Peyer's patch (tissue), 4 donors: ENCODE results near the gene STAG2. TPM values are rescaled to one million over a fixed set of nuclear protein-coding genes. Genes with fewer than 3 reads are reported as not detected.
"Not testable (repeated sequence)": the region's sequence is repeated elsewhere in the genome, so short reads cannot be mapped to it uniquely, and the experiment has no call there.

Source experiments
- DNase-seq, 3 donors: peaks; one replicate each; pipeline ENCODE4 v3.0.0-alpha.2; 2017 to 2019
- H3K27ac ChIP-seq, 4 donors: fragments of 200-600 bp; sonication (generic); one replicate each; pipeline ENCODE4 v1.5.1; 2016 to 2019
- H3K27me3 ChIP-seq, 2 donors: fragments of 200-600 bp; sonication (generic); one replicate each; pipeline ENCODE4 v1.5.1; 2019
- H3K36me3 ChIP-seq, 3 donors: fragments of 200-600 bp; sonication (generic); one replicate each; pipeline ENCODE4 v1.5.1; 2016 to 2019
- H3K4me1 ChIP-seq, 4 donors: fragments of 200-600 bp; sonication (generic); one replicate each; pipeline ENCODE4 v1.5.1; 2016 to 2019
- H3K4me3 ChIP-seq, 4 donors: fragments of 200-600 bp; sonication (generic); 1 replicate in 3 of 4; 2 replicates in 1 of 4; pipeline ENCODE4 v1.5.1; 2016 to 2019; ENCODE audit warnings: mild to moderate bottlenecking in 1 of 4
- H3K9me3 ChIP-seq, 4 donors: fragments of 200-600 bp; sonication (generic); one replicate each; pipeline ENCODE4 v1.5.1; 2016 to 2019; ENCODE audit warnings: mild to moderate bottlenecking in 1 of 4
- CTCF ChIP-seq, 6 experiments: fragments of 450-650 bp in 4 of 6; fragments of 200-600 bp in 2 of 6; sonication (generic) in 1 of 6; IDR thresholded peaks; one replicate each; pipeline ENCODE4 v1.5.1; 2017 to 2019; ENCODE audit warnings: antibody characterized with exemption in 6 of 6, mild to moderate bottlenecking in 3 of 6, moderate library complexity in 1 of 6
- POLR2A ChIP-seq, 2 donors: fragments of 450-650 bp; IDR thresholded peaks; one replicate each; pipeline ENCODE4 v1.5.1; 2017; ENCODE audit warnings: antibody characterized with exemption in 2 of 2, mild to moderate bottlenecking in 2 of 2, moderate library complexity in 2 of 2
- total RNA-seq, 4 donors: library from RNA; depleted of rRNA; stranded (reverse); fragments of >200 nt; gene quantifications; one replicate each; pipeline ENCODE4 v1.1.0, GENCODE V29; 2016

STAG2 gene
- total RNA-seq, 4 donors from 2014 or later: 39.6 to 83.3 (median 54.0) TPM

- TF ChIP-seq POLR2A (IDR thresholded peaks at IDR 0.05) (no peak), CTCF (IDR thresholded peaks at IDR 0.05) (no peak)
- Histone ChIP-seq H3K27me3 (no peaks in the 10 kb centered on the region), H3K9me3 (no peaks in the 10 kb centered on the region), H3K4me1 (no peaks in the 10 kb centered on the region), H3K36me3 (no peaks in the 10 kb centered on the region), H3K27ac (no peak overlapping the region), H3K4me3 (no peak overlapping the region)
- no peak for DNase-seq
Measured at GRCh38 chrX:124113621-124114600, 152.4 kb downstream of the STAG2 start.

- TF ChIP-seq CTCF (IDR thresholded peaks at IDR 0.05) (no peak), POLR2A (IDR thresholded peaks at IDR 0.05) (no peak)
- H3K27me3 ChIP-seq: no peaks in the 10 kb centered on the region
- no peaks in the 10 kb centered on the region for H3K9me3 ChIP-seq
- H3K4me3 ChIP-seq: no peak overlapping the region
- no peak overlapping the region for H3K27ac ChIP-seq
- DNase-seq: no peak
- no peaks in the 10 kb centered on the region for H3K36me3 ChIP-seq
- no peaks in the 10 kb centered on the region for H3K4me1 ChIP-seq
Measured at GRCh38 chrX:124117325-124117724, 155.8 kb downstream of the STAG2 start.

- Histone ChIP-seq H3K27ac (no peak overlapping the region), H3K4me1 (no peaks in the 10 kb centered on the region), H3K4me3 (no peak overlapping the region), H3K9me3 (no peaks in the 10 kb centered on the region), H3K36me3 (no peaks in the 10 kb centered on the region), H3K27me3 (no peaks in the 10 kb centered on the region)
- no peak for TF ChIP-seq POLR2A (IDR thresholded peaks at IDR 0.05)
- TF ChIP-seq CTCF (IDR thresholded peaks at IDR 0.05): no peak
- DNase-seq: no peak
Measured at GRCh38 chrX:124125471-124125870, 164.0 kb downstream of the STAG2 start.

GRCh38 chrX:124127496-124127895 is 166.0 kb downstream of the STAG2 start:
- TF ChIP-seq POLR2A (IDR thresholded peaks at IDR 0.05) (no peak), CTCF (IDR thresholded peaks at IDR 0.05) (no peak)
- no peak overlapping the region for H3K4me3 ChIP-seq
- no peak overlapping the region for H3K27ac ChIP-seq
- H3K9me3 ChIP-seq: no peaks in the 10 kb centered on the region
- H3K36me3 ChIP-seq: no peaks in the 10 kb centered on the region
- no peaks in the 10 kb centered on the region for H3K4me1 ChIP-seq
- no peaks in the 10 kb centered on the region for H3K27me3 ChIP-seq
- no peak for DNase-seq

GRCh38 chrX:124132437-124132836 is 170.9 kb downstream of the STAG2 start:
- not testable (repeated sequence) for H3K27me3 ChIP-seq, DNase-seq, H3K4me3 ChIP-seq, H3K4me1 ChIP-seq, H3K9me3 ChIP-seq, H3K36me3 ChIP-seq, H3K27ac ChIP-seq

GRCh38 chrX:124145749-124146148 is 184.2 kb downstream of the STAG2 start:
- no peak overlapping the region for H3K27ac ChIP-seq
- TF ChIP-seq POLR2A (IDR thresholded peaks at IDR 0.05) (no peak), CTCF (IDR thresholded peaks at IDR 0.05) (no peak)
- no peaks in the 10 kb centered on the region for H3K9me3 ChIP-seq
- no peak for DNase-seq
- H3K36me3 ChIP-seq: no peaks in the 10 kb centered on the region
- no peak overlapping the region for H3K4me3 ChIP-seq
- no peaks in the 10 kb centered on the region for H3K4me1 ChIP-seq
- H3K27me3 ChIP-seq: no peaks in the 10 kb centered on the region
